K562 (cell line): ENCODE data around the gene TPCN1. TPM values are rescaled to one million over a fixed set of nuclear protein-coding genes. Genes with fewer than 3 reads are reported as not detected.

Experiments used
- ARID4B ChIP-seq: sonication (generic); formaldehyde crosslinking; IDR thresholded peaks from 2 replicates; pipeline ENCODE4 v1.8.0; 2022; ENCODE audit warnings: mild to moderate bottlenecking, missing genetic modification reagents
- ASH1L ChIP-seq: fragments of 450-650 bp; IDR thresholded peaks from 2 replicates; pipeline ENCODE4 v1.6.1; 2018; ENCODE audit warnings: borderline replicate concordance, mild to moderate bottlenecking, low read depth; ENCODE audit not compliant: partially characterized antibody
- DDX20 ChIP-seq: fragments of 450-650 bp; IDR thresholded peaks from 2 replicates; pipeline ENCODE4 v1.6.1; 2016; ENCODE audit warnings: missing genetic modification characterization, low read depth, mild to moderate bottlenecking, missing compliant biosample characterization, moderate library complexity
- GABPB1 ChIP-seq: sonication (generic); formaldehyde crosslinking; IDR thresholded peaks from 2 replicates; pipeline ENCODE4 v1.8.0; 2022; ENCODE audit warnings: mild to moderate bottlenecking, missing genetic modification reagents
- HDAC1 ChIP-seq, 2 experiments: fragments of 450-650 bp; IDR thresholded peaks; 2 replicates each; pipeline ENCODE4 v1.6.1; 2016 to 2017; ENCODE audit warnings: inconsistent platforms in 1 of 2, mild to moderate bottlenecking in 1 of 2, moderate library complexity in 1 of 2
- L3MBTL2 ChIP-seq: fragments of 450-650 bp; IDR thresholded peaks from 2 replicates; pipeline ENCODE4 v1.6.1; 2016; ENCODE audit warnings: mild to moderate bottlenecking, moderate library complexity
- MYC ChIP-seq, 2 experiments: fragments of 250-450 bp in 1 of 2; sonication (Bioruptor Pico) in 1 of 2; IDR thresholded peaks; 2 replicates each; pipeline versions ENCODE4 v1.5.1 to v1.6.1; 2012 to 2021; ENCODE audit warnings: low read depth in 2 of 2, borderline replicate concordance in 1 of 2, improper control_type of control experiment in 1 of 2, low read length in 1 of 2, mild to moderate bottlenecking in 1 of 2, moderate library complexity in 1 of 2
- NR2F6 ChIP-seq: fragments of 450-650 bp; formaldehyde crosslinking; IDR thresholded peaks from 2 replicates; pipeline ENCODE4 v1.4.0; 2020; ENCODE audit warnings: mild to moderate bottlenecking
- POLR3G ChIP-seq: IDR thresholded peaks from 2 replicates; pipeline ENCODE4 v1.6.1; 2011; ENCODE audit not compliant: insufficient read length, insufficient replicate concordance; ENCODE audit errors: extremely low read depth
- RBM22 ChIP-seq: fragments of 200-400 bp; formaldehyde crosslinking; IDR thresholded peaks from 2 replicates; pipeline ENCODE4 v1.6.1; 2018; ENCODE audit warnings: low read length, low read depth; ENCODE audit not compliant: poor library complexity, severe bottlenecking
- RNF2 ChIP-seq: sonication (generic); IDR thresholded peaks from 2 replicates; pipeline ENCODE4 v1.6.1; 2016
- TSHZ1 ChIP-seq: fragments of 250-450 bp; sonication (Bioruptor Pico); IDR thresholded peaks from 2 replicates; pipeline ENCODE4 v1.4.0; 2020; ENCODE audit warnings: mild to moderate bottlenecking, moderate library complexity
- ZKSCAN1 ChIP-seq: fragments of 150-350 bp; IDR thresholded peaks from 2 replicates; pipeline ENCODE4 v1.6.1; 2016; ENCODE audit warnings: low read depth, low read length
- ZNF232 ChIP-seq: sonication (generic); formaldehyde crosslinking; IDR thresholded peaks from 2 replicates; pipeline ENCODE4 v1.8.0; 2022; ENCODE audit warnings: mild to moderate bottlenecking, missing genetic modification reagents
- polyA plus RNA-seq, 8 experiments: library from polyadenylated mRNA; depleted of rRNA in 4 of 8; stranded (reverse) in 5 of 8; unstranded in 3 of 8; fragments of >200 nt; fragmentation: Nextera tagmentation in 2 of 8; fragmentation: Illumina TruSeq in 1 of 8; extraction: Ambion mirVana in 2 of 8; extraction: Trizol in 1 of 8; gene quantifications; 2 replicates each; pipeline versions ENCODE4 v1.2.1 to v1.2.3, GENCODE V29; 2011 to 2014; ENCODE audit warnings: inconsistent platforms in 1 of 8, missing spikeins in 1 of 8
- total RNA-seq, 7 experiments: library from RNA; depleted of rRNA in 6 of 7; stranded (reverse); fragments of >200 nt in 6 of 7; fragmentation: Illumina TruSeq in 2 of 7; extraction: Trizol in 2 of 7; gene quantifications; 2 replicates each; pipeline versions ENCODE4 v1.2.1 to v1.2.3, GENCODE V29; 2011 to 2021; ENCODE audit warnings: low replicate concordance in 1 of 7
- TF ChIP-seq, protein P1 (sequence below), 3 experiments: IDR thresholded peaks in 2 of 3; conservative IDR thresholded peaks in 1 of 3; 2 replicates each; pipeline ENCODE4 v1.5.1; 2011 to 2012; ENCODE audit warnings: low read length in 3 of 3, mild to moderate bottlenecking in 3 of 3, control low read depth in 2 of 3, improper control_type of control experiment in 1 of 3, inconsistent platforms in 1 of 3, low read depth in 1 of 3, mixed read lengths in 1 of 3, moderate library complexity in 1 of 3; ENCODE audit not compliant: insufficient read depth in 2 of 3

Gene TPCN1
- total and polyA plus RNA-seq, 9 of the 15 experiments (the other 6 are each of a cell fraction or from before 2014, with no cell fraction given) = 0.80 to 23.8 (median 7.4) TPM

DNA sequence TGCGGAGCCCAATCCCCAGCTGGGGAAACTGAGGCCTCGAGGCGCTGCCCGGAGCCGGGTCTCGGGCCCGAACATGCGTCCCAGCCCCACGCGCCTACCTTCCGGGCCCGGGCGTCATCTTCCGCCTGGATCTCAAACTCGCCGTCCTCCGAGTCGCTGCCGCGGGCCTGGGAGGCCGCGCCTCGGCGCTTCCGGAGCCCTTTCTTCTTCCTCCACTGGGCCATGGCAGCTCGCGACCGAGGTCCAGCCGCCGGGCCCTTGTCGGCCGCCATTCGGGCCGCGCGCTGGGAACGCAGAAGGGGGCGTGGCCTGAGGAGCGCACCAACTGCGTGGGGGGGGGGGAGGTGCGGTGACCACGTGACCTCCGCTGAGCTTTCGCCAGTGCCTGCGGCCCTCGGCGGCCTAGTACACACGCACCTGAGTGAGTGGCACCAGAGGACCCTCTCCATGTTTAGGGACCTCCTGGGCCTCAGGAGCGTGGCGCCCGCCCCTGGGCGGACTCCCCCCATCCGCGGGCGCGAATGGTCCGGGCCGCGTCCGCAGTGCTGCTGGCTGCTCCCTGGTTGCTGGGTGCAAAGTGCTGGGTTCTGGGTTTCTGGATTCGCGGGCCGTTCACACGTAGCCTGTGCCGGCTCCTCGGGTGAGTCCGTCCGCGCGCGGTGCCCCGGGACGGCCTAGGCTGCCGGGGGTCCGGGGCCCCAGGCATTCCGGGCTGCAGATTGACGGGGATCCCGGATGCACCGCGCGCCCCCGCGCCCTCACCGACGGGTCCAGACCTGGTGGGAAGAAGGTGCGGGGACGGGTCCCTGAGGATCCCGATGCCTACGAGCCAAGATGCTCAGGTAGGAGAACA is 35.9 kb upstream of the TPCN1 start, which contains the start of the genes DDX54 and RITA1 (continued):
- TF ChIP-seq, protein P1, sequence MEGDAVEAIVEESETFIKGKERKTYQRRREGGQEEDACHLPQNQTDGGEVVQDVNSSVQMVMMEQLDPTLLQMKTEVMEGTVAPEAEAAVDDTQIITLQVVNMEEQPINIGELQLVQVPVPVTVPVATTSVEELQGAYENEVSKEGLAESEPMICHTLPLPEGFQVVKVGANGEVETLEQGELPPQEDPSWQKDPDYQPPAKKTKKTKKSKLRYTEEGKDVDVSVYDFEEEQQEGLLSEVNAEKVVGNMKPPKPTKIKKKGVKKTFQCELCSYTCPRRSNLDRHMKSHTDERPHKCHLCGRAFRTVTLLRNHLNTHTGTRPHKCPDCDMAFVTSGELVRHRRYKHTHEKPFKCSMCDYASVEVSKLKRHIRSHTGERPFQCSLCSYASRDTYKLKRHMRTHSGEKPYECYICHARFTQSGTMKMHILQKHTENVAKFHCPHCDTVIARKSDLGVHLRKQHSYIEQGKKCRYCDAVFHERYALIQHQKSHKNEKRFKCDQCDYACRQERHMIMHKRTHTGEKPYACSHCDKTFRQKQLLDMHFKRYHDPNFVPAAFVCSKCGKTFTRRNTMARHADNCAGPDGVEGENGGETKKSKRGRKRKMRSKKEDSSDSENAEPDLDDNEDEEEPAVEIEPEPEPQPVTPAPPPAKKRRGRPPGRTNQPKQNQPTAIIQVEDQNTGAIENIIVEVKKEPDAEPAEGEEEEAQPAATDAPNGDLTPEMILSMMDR (IDR thresholded peaks at IDR 0.05 in 2 of 3, conservative IDR thresholded peaks at IDR 0.05 in 1 of 3; ENCODE audit: insufficient read depth in 2 of 3, low read depth in 1 of 3, low read length in 3 of 3) = no peak
- TF ChIP-seq MYC (IDR thresholded peaks at IDR 0.05; ENCODE audit: low read depth, low read length) = peak; percentile 94
- peak; percentile 99 for TF ChIP-seq MYC (CRISPR knock-in tag; IDR thresholded peaks at IDR 0.05; ENCODE audit: borderline replicate concordance, low read depth)
- peak in 1 of 2 experiments; percentile 96; a peak in 2 of 4 replicates for TF ChIP-seq HDAC1 (IDR thresholded peaks at IDR 0.05)
- peak; percentile 25; the same call in 1 of the 2 replicates for TF ChIP-seq RNF2
- TF ChIP-seq ZKSCAN1 = peak; percentile 18
- no peak for TF ChIP-seq POLR3G
- TF ChIP-seq ARID4B (CRISPR knock-in tag) = peak; percentile 83
- peak; percentile 87 for TF ChIP-seq ZNF232 (CRISPR knock-in tag)
- TF ChIP-seq RBM22 = peak; percentile 46
- no peak for TF ChIP-seq TSHZ1
- 0 out of 2 replicates have a peak, but pooled peaks have one; percentile 36 for TF ChIP-seq NR2F6
- peak; percentile 77 for TF ChIP-seq GABPB1
- TF ChIP-seq ASH1L = peak; percentile 65
- no peak for TF ChIP-seq DDX20 (tag)
- peak; percentile 88 for TF ChIP-seq L3MBTL2
